ENCODE measurements around the gene DCXR. TPM values are rescaled to one million over a fixed set of nuclear protein-coding genes. Genes with fewer than 3 reads are reported as not detected.

DCXR gene
- total and polyA plus RNA-seq, 2 of the 13 experiments (the other 11 are each of a cell fraction or from before 2014, with no cell fraction given): 287 to 311 TPM

DNA sequence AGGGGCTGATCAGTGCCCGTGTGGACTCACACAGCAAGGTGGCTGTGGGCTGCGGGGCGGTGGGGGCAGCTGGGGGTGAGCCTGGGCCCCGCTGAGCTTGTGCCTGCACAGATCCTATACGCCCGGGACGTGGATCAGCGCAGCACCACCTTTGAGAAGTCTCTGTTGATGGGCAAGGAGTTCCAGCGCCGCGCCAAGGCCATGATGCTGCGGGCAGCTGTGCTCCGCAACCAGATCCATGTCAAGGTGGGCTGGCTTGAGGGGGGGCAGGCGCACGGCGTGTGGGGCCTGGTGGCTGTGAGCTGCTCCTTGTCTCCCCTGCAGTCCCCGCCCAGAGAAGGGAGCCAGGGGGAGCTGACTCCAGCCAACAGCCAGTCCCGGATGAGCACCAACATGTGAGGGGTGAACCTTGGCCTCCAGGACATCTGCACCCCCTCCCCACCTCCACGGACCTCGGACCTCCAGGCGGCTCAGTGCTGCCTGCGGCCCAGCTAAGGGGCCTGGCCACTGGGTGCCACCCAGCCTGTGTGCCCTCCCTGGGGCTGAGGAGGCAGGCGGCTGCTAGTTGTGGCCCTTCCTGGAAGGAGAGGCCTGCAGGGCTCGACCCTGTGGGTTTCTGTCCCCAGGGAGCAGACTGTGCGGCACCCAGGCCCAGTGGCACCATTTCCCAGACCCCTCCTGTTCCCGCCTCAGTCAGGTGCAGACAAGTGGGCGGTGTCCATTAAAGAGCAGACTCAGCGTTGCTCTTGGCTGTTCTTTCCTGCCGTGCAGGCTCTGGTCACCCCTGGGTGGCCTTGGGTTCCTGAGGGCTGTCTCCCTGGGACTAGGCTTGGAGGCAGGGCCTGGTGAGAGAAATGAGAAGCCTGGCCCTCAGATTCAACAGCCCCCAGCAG is 19.5 kb upstream of the DCXR start (continued):
- TF ChIP-seq ZNF235 (CRISPR knock-in tag; IDR thresholded peaks at IDR 0.05; ENCODE audit: borderline replicate concordance): 0 out of 2 replicates have a peak, but pooled peaks have one; percentile 41
- TF ChIP-seq HNRNPL (IDR thresholded peaks at IDR 0.05; ENCODE audit: low read depth, low read length): peak; percentile 99
- TF ChIP-seq ZNF589 (CRISPR knock-in tag; conservative IDR thresholded peaks at IDR 0.05): peak; percentile 79
- TF ChIP-seq, protein P1, sequence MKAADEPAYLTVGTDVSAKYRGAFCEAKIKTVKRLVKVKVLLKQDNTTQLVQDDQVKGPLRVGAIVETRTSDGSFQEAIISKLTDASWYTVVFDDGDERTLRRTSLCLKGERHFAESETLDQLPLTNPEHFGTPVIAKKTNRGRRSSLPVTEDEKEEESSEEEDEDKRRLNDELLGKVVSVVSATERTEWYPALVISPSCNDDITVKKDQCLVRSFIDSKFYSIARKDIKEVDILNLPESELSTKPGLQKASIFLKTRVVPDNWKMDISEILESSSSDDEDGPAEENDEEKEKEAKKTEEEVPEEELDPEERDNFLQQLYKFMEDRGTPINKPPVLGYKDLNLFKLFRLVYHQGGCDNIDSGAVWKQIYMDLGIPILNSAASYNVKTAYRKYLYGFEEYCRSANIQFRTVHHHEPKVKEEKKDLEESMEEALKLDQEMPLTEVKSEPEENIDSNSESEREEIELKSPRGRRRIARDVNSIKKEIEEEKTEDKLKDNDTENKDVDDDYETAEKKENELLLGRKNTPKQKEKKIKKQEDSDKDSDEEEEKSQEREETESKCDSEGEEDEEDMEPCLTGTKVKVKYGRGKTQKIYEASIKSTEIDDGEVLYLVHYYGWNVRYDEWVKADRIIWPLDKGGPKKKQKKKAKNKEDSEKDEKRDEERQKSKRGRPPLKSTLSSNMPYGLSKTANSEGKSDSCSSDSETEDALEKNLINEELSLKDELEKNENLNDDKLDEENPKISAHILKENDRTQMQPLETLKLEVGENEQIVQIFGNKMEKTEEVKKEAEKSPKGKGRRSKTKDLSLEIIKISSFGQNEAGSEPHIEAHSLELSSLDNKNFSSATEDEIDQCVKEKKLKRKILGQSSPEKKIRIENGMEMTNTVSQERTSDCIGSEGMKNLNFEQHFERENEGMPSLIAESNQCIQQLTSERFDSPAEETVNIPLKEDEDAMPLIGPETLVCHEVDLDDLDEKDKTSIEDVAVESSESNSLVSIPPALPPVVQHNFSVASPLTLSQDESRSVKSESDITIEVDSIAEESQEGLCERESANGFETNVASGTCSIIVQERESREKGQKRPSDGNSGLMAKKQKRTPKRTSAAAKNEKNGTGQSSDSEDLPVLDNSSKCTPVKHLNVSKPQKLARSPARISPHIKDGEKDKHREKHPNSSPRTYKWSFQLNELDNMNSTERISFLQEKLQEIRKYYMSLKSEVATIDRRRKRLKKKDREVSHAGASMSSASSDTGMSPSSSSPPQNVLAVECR (CRISPR knock-in tag; IDR thresholded peaks at IDR 0.05; ENCODE audit: borderline replicate concordance): peak; percentile 91
- TF ChIP-seq, protein P2, sequence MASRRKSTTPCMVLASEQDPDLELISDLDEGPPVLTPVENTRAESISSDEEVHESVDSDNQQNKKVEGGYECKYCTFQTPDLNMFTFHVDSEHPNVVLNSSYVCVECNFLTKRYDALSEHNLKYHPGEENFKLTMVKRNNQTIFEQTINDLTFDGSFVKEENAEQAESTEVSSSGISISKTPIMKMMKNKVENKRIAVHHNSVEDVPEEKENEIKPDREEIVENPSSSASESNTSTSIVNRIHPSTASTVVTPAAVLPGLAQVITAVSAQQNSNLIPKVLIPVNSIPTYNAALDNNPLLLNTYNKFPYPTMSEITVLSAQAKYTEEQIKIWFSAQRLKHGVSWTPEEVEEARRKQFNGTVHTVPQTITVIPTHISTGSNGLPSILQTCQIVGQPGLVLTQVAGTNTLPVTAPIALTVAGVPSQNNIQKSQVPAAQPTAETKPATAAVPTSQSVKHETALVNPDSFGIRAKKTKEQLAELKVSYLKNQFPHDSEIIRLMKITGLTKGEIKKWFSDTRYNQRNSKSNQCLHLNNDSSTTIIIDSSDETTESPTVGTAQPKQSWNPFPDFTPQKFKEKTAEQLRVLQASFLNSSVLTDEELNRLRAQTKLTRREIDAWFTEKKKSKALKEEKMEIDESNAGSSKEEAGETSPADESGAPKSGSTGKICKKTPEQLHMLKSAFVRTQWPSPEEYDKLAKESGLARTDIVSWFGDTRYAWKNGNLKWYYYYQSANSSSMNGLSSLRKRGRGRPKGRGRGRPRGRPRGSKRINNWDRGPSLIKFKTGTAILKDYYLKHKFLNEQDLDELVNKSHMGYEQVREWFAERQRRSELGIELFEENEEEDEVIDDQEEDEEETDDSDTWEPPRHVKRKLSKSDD (CRISPR knock-in tag; IDR thresholded peaks at IDR 0.05; ENCODE audit: low read depth): peak; percentile 80; the same call in 1 of the 2 replicates
- peak; percentile 68 for TF ChIP-seq ETV5 (CRISPR knock-in tag; IDR thresholded peaks at IDR 0.05; ENCODE audit: borderline replicate concordance)
- peak; percentile 83 for TF ChIP-seq HOXA3 (CRISPR knock-in tag; IDR thresholded peaks at IDR 0.05)
- TF ChIP-seq RORA (CRISPR knock-in tag; IDR thresholded peaks at IDR 0.05): no peak
- TF ChIP-seq, protein P3, sequence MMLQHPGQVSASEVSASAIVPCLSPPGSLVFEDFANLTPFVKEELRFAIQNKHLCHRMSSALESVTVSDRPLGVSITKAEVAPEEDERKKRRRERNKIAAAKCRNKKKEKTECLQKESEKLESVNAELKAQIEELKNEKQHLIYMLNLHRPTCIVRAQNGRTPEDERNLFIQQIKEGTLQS (CRISPR knock-in tag; IDR thresholded peaks at IDR 0.05): no peak
- TF ChIP-seq ZNF607 (CRISPR knock-in tag; IDR thresholded peaks at IDR 0.05; ENCODE audit: borderline replicate concordance): peak; percentile 83; the same call in 1 of the 2 replicates
- peak; percentile 89 for TF ChIP-seq TBX2 (CRISPR knock-in tag; IDR thresholded peaks at IDR 0.05; ENCODE audit: borderline replicate concordance)
